Stimulated activated naive CD8-positive, alpha-beta T cell treated with anti-CD3 and anti-CD28 coated beads, Interleukin-15, amount 100 ng/mL, for 72 hours (primary cell): Measurements from ENCODE around the gene SNX24.
"Not testable (repeated sequence)": the region's sequence is repeated elsewhere in the genome, so short reads cannot be mapped to it uniquely, and the experiment has no call there.

Experiments used
- ATAC-seq: fragments of 150-1000 bp; cut with Tn5 transposase; 2 replicates; pipeline ENCODE4 v1.10.0; 2021; ENCODE audit warnings: mild to moderate bottlenecking, moderate library complexity
- DNase-seq, 2 donors: peaks; one replicate each; pipeline ENCODE4 v3.0.0; 2021 to 2022
- H3K27ac Mint-ChIP-seq, 2 donors: one replicate each; pipeline ENCODE4 v1.8.0; 2022; ENCODE audit warnings: mild to moderate bottlenecking in 2 of 2, mixed read lengths in 2 of 2, moderate library complexity in 2 of 2
- H3K27me3 Mint-ChIP-seq: one replicate; pipeline ENCODE4 v1.8.0; 2022; ENCODE audit warnings: mixed read lengths
- H3K4me1 Mint-ChIP-seq: one replicate; pipeline ENCODE4 v1.8.0; 2022; ENCODE audit warnings: mild to moderate bottlenecking, mixed read lengths
- H3K4me3 Mint-ChIP-seq, 2 donors: one replicate each; pipeline ENCODE4 v1.8.0; 2022; ENCODE audit warnings: mild to moderate bottlenecking in 2 of 2, mixed read lengths in 2 of 2, moderate library complexity in 1 of 2
- H3K9me3 Mint-ChIP-seq, 2 donors: one replicate each; pipeline ENCODE4 v1.8.0; 2022; ENCODE audit warnings: mixed read lengths in 2 of 2

Gene SNX24

GRCh38 chr5:122857538-122857937 lies 12.1 kb downstream of the SNX24 start:
- not testable (repeated sequence) for DNase-seq, H3K4me1 Mint-ChIP-seq, H3K4me3 Mint-ChIP-seq, H3K9me3 Mint-ChIP-seq, ATAC-seq, H3K27me3 Mint-ChIP-seq
- peak overlapping the region in 1 of 2 donors; percentile 35 for H3K27ac Mint-ChIP-seq

GRCh38 chr5:122858451-122858850 lies 13.0 kb downstream of the SNX24 start:
- no peak for DNase-seq
- no peak for ATAC-seq
- no peak overlapping the region for H3K27ac Mint-ChIP-seq
- no peaks in the 10 kb centered on the region for H3K9me3 Mint-ChIP-seq
- H3K4me3 Mint-ChIP-seq: no peak overlapping the region
- no peaks in the 10 kb centered on the region for H3K27me3 Mint-ChIP-seq
- no peaks in the 10 kb centered on the region for H3K4me1 Mint-ChIP-seq

GRCh38 chr5:122863240-122863639 lies 17.8 kb downstream of the SNX24 start:
- no peak overlapping the region for H3K27ac Mint-ChIP-seq
- H3K4me3 Mint-ChIP-seq: no peak overlapping the region
- no peak for DNase-seq

GRCh38 chr5:122863721-122864120 lies 18.3 kb downstream of the SNX24 start:
- Mint-ChIP-seq H3K27ac (no peak overlapping the region), H3K27me3 (no peaks in the 10 kb centered on the region), H3K4me3 (no peak overlapping the region), H3K9me3 (no peaks in the 10 kb centered on the region), H3K4me1 (no peaks in the 10 kb centered on the region)
- DNase-seq: no peak
- no peak for ATAC-seq

More at GRCh38 chr5:122863240-122863639, 17.8 kb downstream of the SNX24 start:
- Mint-ChIP-seq H3K27me3 (no peaks in the 10 kb centered on the region), H3K4me1 (no peaks in the 10 kb centered on the region), H3K9me3 (no peaks in the 10 kb centered on the region)
- ATAC-seq: no peak

GRCh38 chr5:122864400-122864799 lies 19.0 kb downstream of the SNX24 start:
- Mint-ChIP-seq H3K9me3 (no peaks in the 10 kb centered on the region), H3K27me3 (no peaks in the 10 kb centered on the region), H3K4me3 (no peak overlapping the region), H3K27ac (no peak overlapping the region), H3K4me1 (no peaks in the 10 kb centered on the region)
- no peak for DNase-seq
- ATAC-seq: no peak

- ATAC-seq (no peak), DNase-seq (no peak)
- Mint-ChIP-seq H3K27ac (no peak overlapping the region), H3K4me1 (no peaks in the 10 kb centered on the region), H3K9me3 (no peaks in the 10 kb centered on the region), H3K4me3 (no peak overlapping the region), H3K27me3 (no peaks in the 10 kb centered on the region)
Observed at GRCh38 chr5:122864842-122865241, 19.4 kb downstream of the SNX24 start.

GRCh38 chr5:122870219-122870856 lies 24.9 kb downstream of the SNX24 start:
- H3K27ac Mint-ChIP-seq: no peak overlapping the region
- no peak overlapping the region for H3K4me3 Mint-ChIP-seq
- no peak for DNase-seq
- H3K9me3 Mint-ChIP-seq: no peaks in the 10 kb centered on the region
- no peak for ATAC-seq
- H3K27me3 Mint-ChIP-seq: no peaks in the 10 kb centered on the region
- H3K4me1 Mint-ChIP-seq: no peaks in the 10 kb centered on the region

GRCh38 chr5:122871661-122872060 lies 26.2 kb downstream of the SNX24 start:
- Mint-ChIP-seq H3K9me3 (no peaks in the 10 kb centered on the region), H3K4me1 (no peaks in the 10 kb centered on the region), H3K4me3 (no peak overlapping the region), H3K27me3 (no peaks in the 10 kb centered on the region), H3K27ac (no peak overlapping the region)
- no peak for DNase-seq
- ATAC-seq: no peak

GRCh38 chr5:122874179-122874875 lies 28.9 kb downstream of the SNX24 start:
- no peak overlapping the region for H3K27ac Mint-ChIP-seq
- no peaks in the 10 kb centered on the region for H3K4me1 Mint-ChIP-seq
- peaks cover 7% of the 10 kb centered on the region for H3K27me3 Mint-ChIP-seq
- DNase-seq (no peak), ATAC-seq (no peak)
- H3K4me3 Mint-ChIP-seq: no peak overlapping the region
- H3K9me3 Mint-ChIP-seq: no peaks in the 10 kb centered on the region

- ATAC-seq: no peak
- no peaks in the 10 kb centered on the region for H3K9me3 Mint-ChIP-seq
- no peaks in the 10 kb centered on the region for H3K4me1 Mint-ChIP-seq
- H3K27ac Mint-ChIP-seq: no peak overlapping the region
- no peak overlapping the region for H3K4me3 Mint-ChIP-seq
- H3K27me3 Mint-ChIP-seq: peaks cover 7% of the 10 kb centered on the region
- no peak for DNase-seq
Observed at GRCh38 chr5:122877518-122877917, 32.1 kb downstream of the SNX24 start.

GRCh38 chr5:122879076-122879475 lies 33.7 kb downstream of the SNX24 start:
- Mint-ChIP-seq H3K4me1 (no peaks in the 10 kb centered on the region), H3K27me3 (peaks cover 7% of the 10 kb centered on the region), H3K9me3 (no peaks in the 10 kb centered on the region), H3K27ac (no peak overlapping the region), H3K4me3 (no peak overlapping the region)
- DNase-seq: no peak
- ATAC-seq: no peak

GRCh38 chr5:122880170-122880689 lies 34.8 kb downstream of the SNX24 start:
- H3K4me1 Mint-ChIP-seq: no peaks in the 10 kb centered on the region

GRCh38 chr5:122880749-122881148 lies 35.3 kb downstream of the SNX24 start:
- no peaks in the 10 kb centered on the region for H3K4me1 Mint-ChIP-seq
- H3K4me3 Mint-ChIP-seq: no peak overlapping the region
- DNase-seq (peak in 1 of 2 donors; percentile 12), ATAC-seq (peak; percentile 67)
- H3K27ac Mint-ChIP-seq: no peak overlapping the region
- H3K9me3 Mint-ChIP-seq: no peaks in the 10 kb centered on the region
- H3K27me3 Mint-ChIP-seq: peaks cover 7% of the 10 kb centered on the region

More at GRCh38 chr5:122880170-122880689, 34.8 kb downstream of the SNX24 start:
- no peak overlapping the region for H3K27ac Mint-ChIP-seq
- peaks cover 7% of the 10 kb centered on the region for H3K27me3 Mint-ChIP-seq
- ATAC-seq: no peak
- H3K9me3 Mint-ChIP-seq: no peaks in the 10 kb centered on the region
- no peak for DNase-seq
- no peak overlapping the region for H3K4me3 Mint-ChIP-seq

GRCh38 chr5:122882831-122883230 lies 37.4 kb downstream of the SNX24 start:
- no peak overlapping the region for H3K4me3 Mint-ChIP-seq
- H3K9me3 Mint-ChIP-seq: no peaks in the 10 kb centered on the region
- H3K27ac Mint-ChIP-seq: no peak overlapping the region
- ATAC-seq: peak; percentile 73
- DNase-seq: no peak
- peaks cover 6% of the 10 kb centered on the region for H3K27me3 Mint-ChIP-seq
- no peaks in the 10 kb centered on the region for H3K4me1 Mint-ChIP-seq

- H3K4me3 Mint-ChIP-seq: no peak overlapping the region
- ATAC-seq: no peak
- no peaks in the 10 kb centered on the region for H3K4me1 Mint-ChIP-seq
- H3K27me3 Mint-ChIP-seq: no peaks in the 10 kb centered on the region
- DNase-seq: no peak
- no peaks in the 10 kb centered on the region for H3K9me3 Mint-ChIP-seq
- no peak overlapping the region for H3K27ac Mint-ChIP-seq
Observed at GRCh38 chr5:122885045-122885517, 39.7 kb downstream of the SNX24 start.

GRCh38 chr5:122885891-122886290 lies 40.5 kb downstream of the SNX24 start:
- no peak for DNase-seq
- Mint-ChIP-seq H3K9me3 (no peaks in the 10 kb centered on the region), H3K27me3 (no peaks in the 10 kb centered on the region), H3K4me1 (no peaks in the 10 kb centered on the region), H3K27ac (no peak overlapping the region), H3K4me3 (no peak overlapping the region)
- no peak for ATAC-seq
